Karpas-422 (cell line): Measurements from ENCODE around the gene S100A7A. TPM values are rescaled to one million over a fixed set of nuclear protein-coding genes. Genes with fewer than 3 reads are reported as not detected.
A peak's percentile ranks its signal among the peaks of the same experiment; 100 is the strongest.

Experiments
- DNase-seq: peaks from one replicate; pipeline ENCODE4 v3.0.0-alpha.2; 2015
- H2AFZ ChIP-seq: fragments of 200-600 bp; sonication (generic); 2 replicates; pipeline ENCODE4 v1.6.1; 2014; ENCODE audit warnings: antibody characterized with exemption, low read length, mixed read lengths
- H3K27ac ChIP-seq: fragments of 200-600 bp; sonication (generic); 2 replicates; pipeline ENCODE4 v1.5.1; 2014; ENCODE audit warnings: mild to moderate bottlenecking, low read length, moderate library complexity
- H3K27me3 ChIP-seq: fragments of 200-600 bp; sonication (generic); 2 replicates; pipeline ENCODE4 v1.6.1; 2014; ENCODE audit warnings: low read length, mixed read lengths
- H3K36me3 ChIP-seq: fragments of 200-600 bp; sonication (generic); 2 replicates; pipeline ENCODE4 v1.6.1; 2014; ENCODE audit warnings: low read length, mixed read lengths; ENCODE audit not compliant: insufficient read depth
- H3K4me1 ChIP-seq: fragments of 200-600 bp; sonication (generic); 2 replicates; pipeline ENCODE4 v1.6.1; 2014; ENCODE audit warnings: mild to moderate bottlenecking, low read length, mixed read lengths
- H3K4me2 ChIP-seq: fragments of 200-600 bp; sonication (generic); 2 replicates; pipeline ENCODE4 v1.6.1; 2014; ENCODE audit warnings: low read length, low read depth, mild to moderate bottlenecking; ENCODE audit not compliant: poor library complexity, severe bottlenecking
- H3K4me3 ChIP-seq: fragments of 200-600 bp; sonication (generic); 2 replicates; pipeline ENCODE4 v1.5.1; 2014; ENCODE audit warnings: mild to moderate bottlenecking, antibody characterized with exemption, low read length, mixed read lengths
- H3K79me2 ChIP-seq: fragments of 200-600 bp; sonication (generic); 2 replicates; pipeline ENCODE4 v1.6.1; 2014; ENCODE audit warnings: mild to moderate bottlenecking, low read length, mixed read lengths
- H3K9ac ChIP-seq: fragments of 200-600 bp; sonication (generic); 2 replicates; pipeline ENCODE4 v1.6.0; 2014; ENCODE audit warnings: low read length
- H3K9me2 ChIP-seq: fragments of 200-600 bp; sonication (generic), shearing (Covaris generic); replicated peaks from 2 replicates; pipeline ENCODE4 v1.6.0; 2014; ENCODE audit warnings: mild to moderate bottlenecking, low read length, moderate library complexity; ENCODE audit not compliant: insufficient read depth
- H3K9me3 ChIP-seq: fragments of 300-700, 200-600 bp; sonication (generic); 2 replicates; pipeline ENCODE4 v1.6.1; 2014; ENCODE audit warnings: low read length, mixed read lengths
- H4K20me1 ChIP-seq: fragments of 200-600 bp; sonication (generic); 2 replicates; pipeline ENCODE4 v1.6.1; 2014; ENCODE audit warnings: mild to moderate bottlenecking, antibody characterized with exemption, low read length, low read depth; ENCODE audit not compliant: insufficient read depth
- total RNA-seq: library from RNA; depleted of rRNA; stranded (reverse); fragments of >200 nt; shearing (Covaris generic); gene quantifications from 2 replicates; pipeline ENCODE4 v1.2.3, GENCODE V29; 2014; ENCODE audit warnings: low replicate concordance

S100A7A gene
- total RNA-seq, 1 experiment from 2014 or later = not detected

DNA sequence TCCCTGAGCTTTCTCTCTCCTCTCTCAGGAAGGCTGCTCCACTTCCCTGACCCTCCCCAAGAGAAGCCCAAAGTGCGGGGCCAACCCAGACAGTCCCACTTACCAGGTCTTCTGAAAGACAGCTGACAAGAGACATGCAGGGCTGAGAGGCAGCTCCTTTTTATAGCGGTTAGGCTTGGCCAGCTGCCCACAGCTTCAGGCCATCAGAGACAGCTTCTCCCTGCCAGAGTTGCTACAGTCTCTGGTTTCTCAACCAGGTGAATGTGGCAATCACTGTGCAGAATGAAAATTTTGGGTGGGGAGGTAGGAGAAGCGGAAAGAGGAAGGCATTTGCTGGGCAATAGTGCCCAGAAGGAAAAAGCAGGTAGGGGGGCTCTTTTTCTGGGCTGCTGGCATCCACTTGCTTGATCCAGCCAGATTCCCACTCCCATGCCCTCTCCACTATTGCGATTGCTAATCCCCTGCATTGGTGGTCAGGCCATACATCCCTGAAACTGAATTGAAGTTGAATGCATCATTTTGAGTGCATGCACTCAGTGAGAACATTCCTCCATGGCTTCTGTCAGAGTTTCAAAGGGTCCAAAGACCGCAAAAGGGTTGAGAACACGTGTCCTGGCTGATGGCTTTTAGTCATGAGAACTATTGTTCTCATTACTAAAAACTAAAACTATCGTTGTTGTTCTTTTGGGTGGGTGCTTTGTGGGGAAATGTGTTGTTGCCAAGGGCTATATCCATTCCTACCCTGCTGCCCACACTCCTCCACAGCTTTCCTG is 25.2 kb upstream of the S100A7A start, which contains the start of gene S100A8:
TSS of gene S100A8 (minus strand) at position 136 of the 773 bp plus-strand sequence. CDS start 538 bp downstream, outside the sequence.
- no peak within 1 kb of the TSS for H3K27ac ChIP-seq
- no peaks in the 10 kb centered on the region for H3K79me2 ChIP-seq
- H3K4me3 ChIP-seq = no peak within 1 kb of the TSS
- no peaks in the 10 kb centered on the region for H3K9me3 ChIP-seq
- no peaks in the 10 kb centered on the region for H3K36me3 ChIP-seq
- no peaks in the 10 kb centered on the region for H3K27me3 ChIP-seq
- no peaks in the 10 kb centered on the region for H4K20me1 ChIP-seq
- H2AFZ ChIP-seq = no peak within 1 kb of the TSS
- no peaks in the 10 kb centered on the region for H3K9me2 ChIP-seq
- no peak within 1 kb of the TSS for H3K4me2 ChIP-seq
- no peaks in the 10 kb centered on the region for H3K4me1 ChIP-seq
- DNase-seq = no peak
- no peak within 1 kb of the TSS for H3K9ac ChIP-seq

DNA sequence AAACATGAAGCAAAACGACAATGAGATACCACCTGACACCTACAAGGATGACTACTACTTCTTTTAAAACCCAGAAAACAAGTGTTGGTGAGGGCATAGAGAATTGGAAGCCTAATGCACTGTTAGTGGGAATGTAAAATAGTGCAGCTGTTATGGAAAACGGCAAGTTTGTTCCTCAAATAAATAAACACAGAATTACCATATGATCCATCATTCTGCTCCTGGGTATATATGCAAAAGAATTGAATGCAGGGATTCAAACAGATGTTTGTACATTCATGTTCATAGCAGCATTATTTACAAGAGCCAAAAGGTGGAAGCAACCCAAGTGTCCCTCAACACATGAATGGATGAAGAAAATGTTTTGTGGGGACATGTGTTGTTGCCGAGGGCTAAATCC is 24.1 kb upstream of the S100A7A start:
- no peaks in the 10 kb centered on the region for H3K27me3 ChIP-seq
- no peaks in the 10 kb centered on the region for H3K9me3 ChIP-seq
- H4K20me1 ChIP-seq = no peaks in the 10 kb centered on the region
- no peak for DNase-seq
- no peaks in the 10 kb centered on the region for H3K9me2 ChIP-seq
- H3K4me1 ChIP-seq = no peaks in the 10 kb centered on the region
- H3K79me2 ChIP-seq = no peaks in the 10 kb centered on the region
- no peak overlapping the region for H3K4me3 ChIP-seq
- H3K4me2 ChIP-seq = no peak overlapping the region
- no peaks in the 10 kb centered on the region for H3K36me3 ChIP-seq
- no peak overlapping the region for H3K9ac ChIP-seq
- no peak overlapping the region for H3K27ac ChIP-seq
- no peak overlapping the region for H2AFZ ChIP-seq

DNA sequence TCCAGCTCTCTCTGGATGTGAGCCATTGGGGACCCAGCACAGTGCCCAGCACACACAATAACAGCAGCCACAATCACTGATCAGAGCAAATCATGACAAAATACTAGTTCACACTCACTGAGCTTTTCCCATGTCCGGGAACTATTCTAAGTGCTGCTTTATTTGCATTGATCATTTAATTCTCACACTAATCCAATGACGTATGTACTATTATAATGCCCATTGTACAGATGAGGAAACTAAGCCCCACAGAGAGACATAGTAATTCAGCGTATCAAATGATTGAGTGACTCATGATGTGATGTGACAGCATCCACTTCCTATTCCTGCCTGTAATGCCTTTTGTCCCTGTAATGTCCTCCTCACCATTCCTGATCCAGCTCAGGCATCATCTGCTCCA is 23.5 kb upstream of the S100A7A start:
- no peaks in the 10 kb centered on the region for H3K9me2 ChIP-seq
- H3K4me2 ChIP-seq = no peak overlapping the region
- no peaks in the 10 kb centered on the region for H3K27me3 ChIP-seq

DNA sequence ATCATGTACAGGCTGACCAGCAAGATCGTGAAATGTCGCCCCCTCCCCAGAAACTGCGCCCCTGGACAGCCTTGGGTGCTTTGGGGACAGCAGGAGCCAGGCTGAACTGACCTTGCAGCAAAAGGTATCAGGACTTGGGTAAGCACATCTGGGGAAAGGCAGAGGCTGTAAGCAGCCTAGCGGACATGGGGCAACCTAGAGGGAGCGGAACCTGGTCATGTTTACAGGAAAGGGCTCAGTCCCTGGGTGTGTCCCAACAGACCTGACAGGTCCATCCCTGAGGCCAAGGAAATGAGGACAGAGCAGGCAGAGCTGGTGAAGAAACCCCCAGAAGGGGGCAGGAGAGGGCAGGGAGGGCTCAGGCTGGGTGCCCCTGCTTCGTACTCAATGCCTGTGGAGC is 22.4 kb upstream of the S100A7A start:
- no peaks in the 10 kb centered on the region for H3K36me3 ChIP-seq

More for the DNA sequence above, 23.5 kb upstream of the S100A7A start:
- no peaks in the 10 kb centered on the region for H3K4me1 ChIP-seq
- H3K36me3 ChIP-seq = no peaks in the 10 kb centered on the region
- no peaks in the 10 kb centered on the region for H3K9me3 ChIP-seq
- no peak overlapping the region for H3K9ac ChIP-seq
- H3K27ac ChIP-seq = no peak overlapping the region
- no peak overlapping the region for H2AFZ ChIP-seq
- no peaks in the 10 kb centered on the region for H3K79me2 ChIP-seq
- H3K4me3 ChIP-seq = no peak overlapping the region
- DNase-seq = no peak
- no peaks in the 10 kb centered on the region for H4K20me1 ChIP-seq

DNA sequence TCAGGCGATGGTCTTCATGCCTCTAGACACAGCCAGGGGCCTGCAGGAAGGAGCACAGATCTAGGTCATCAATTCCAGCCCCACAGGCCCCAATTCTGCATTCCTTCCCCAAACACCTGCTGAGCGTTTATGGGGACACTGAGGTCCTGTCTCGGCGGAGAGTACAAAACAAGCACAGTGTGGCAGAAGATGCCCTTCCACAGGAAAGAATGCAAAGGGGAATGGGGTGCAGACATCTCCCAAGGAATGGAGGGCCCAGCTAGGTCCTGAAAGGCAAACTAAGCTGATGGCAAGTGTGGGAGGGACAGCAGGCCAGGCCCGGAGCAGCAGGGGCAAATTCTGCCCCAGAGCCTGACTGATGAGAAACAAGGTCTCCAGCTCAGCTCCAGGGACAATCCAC is 21.9 kb upstream of the S100A7A start:
- H2AFZ ChIP-seq = no peak overlapping the region
- H3K9me3 ChIP-seq = no peaks in the 10 kb centered on the region
- H3K36me3 ChIP-seq = no peaks in the 10 kb centered on the region
- H4K20me1 ChIP-seq = no peaks in the 10 kb centered on the region
- H3K27me3 ChIP-seq = no peaks in the 10 kb centered on the region
- H3K4me3 ChIP-seq = no peak overlapping the region
- no peak for DNase-seq
- H3K27ac ChIP-seq = no peak overlapping the region
- no peak overlapping the region for H3K9ac ChIP-seq
- H3K4me1 ChIP-seq = no peaks in the 10 kb centered on the region
- H3K9me2 ChIP-seq = no peaks in the 10 kb centered on the region
- H3K4me2 ChIP-seq = no peak overlapping the region
- no peaks in the 10 kb centered on the region for H3K79me2 ChIP-seq

More for the DNA sequence above, 22.4 kb upstream of the S100A7A start:
- Histone ChIP-seq H3K27ac (no peak overlapping the region), H3K9me3 (no peaks in the 10 kb centered on the region), H2AFZ (no peak overlapping the region), H3K4me2 (no peak overlapping the region), H3K4me3 (no peak overlapping the region), H4K20me1 (no peaks in the 10 kb centered on the region), H3K9ac (no peak overlapping the region), H3K9me2 (no peaks in the 10 kb centered on the region), H3K27me3 (no peaks in the 10 kb centered on the region), H3K79me2 (no peaks in the 10 kb centered on the region), H3K4me1 (no peaks in the 10 kb centered on the region)
- DNase-seq = peak; percentile 50

DNA sequence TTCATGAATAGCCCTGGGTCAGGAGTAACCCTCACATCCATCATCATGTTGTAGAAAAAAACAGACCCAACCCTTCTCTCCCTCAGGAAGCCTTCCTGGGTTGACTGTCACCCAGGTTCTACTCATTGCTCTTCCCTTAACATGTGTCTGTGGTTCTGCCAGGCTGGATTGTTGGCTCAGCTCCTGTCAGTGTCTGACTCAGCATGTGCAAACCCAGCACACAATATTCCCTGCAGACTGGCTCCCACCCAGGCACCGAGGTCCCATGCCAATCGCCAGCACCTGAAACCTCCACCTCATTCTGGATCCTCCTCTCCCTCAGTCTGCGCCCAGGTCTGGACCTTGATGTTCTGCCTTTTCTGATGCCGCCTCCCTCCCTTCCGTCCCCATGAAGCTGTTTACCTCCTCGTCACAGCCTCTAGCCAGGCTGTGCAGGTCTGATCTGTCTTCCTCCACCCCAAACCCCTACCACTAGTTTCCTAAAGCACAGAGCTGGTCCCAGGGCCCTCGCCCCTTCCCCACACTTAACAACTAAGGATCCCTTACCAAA is 21.1 kb upstream of the S100A7A start:
- Histone ChIP-seq H3K4me1 (no peaks in the 10 kb centered on the region), H3K9me3 (no peaks in the 10 kb centered on the region), H3K9ac (no peak overlapping the region), H3K4me3 (no peak overlapping the region), H3K79me2 (no peaks in the 10 kb centered on the region), H2AFZ (no peak overlapping the region), H3K9me2 (no peaks in the 10 kb centered on the region), H3K4me2 (no peak overlapping the region), H4K20me1 (no peaks in the 10 kb centered on the region), H3K36me3 (no peaks in the 10 kb centered on the region), H3K27me3 (no peaks in the 10 kb centered on the region), H3K27ac (no peak overlapping the region)
- no peak for DNase-seq

DNA sequence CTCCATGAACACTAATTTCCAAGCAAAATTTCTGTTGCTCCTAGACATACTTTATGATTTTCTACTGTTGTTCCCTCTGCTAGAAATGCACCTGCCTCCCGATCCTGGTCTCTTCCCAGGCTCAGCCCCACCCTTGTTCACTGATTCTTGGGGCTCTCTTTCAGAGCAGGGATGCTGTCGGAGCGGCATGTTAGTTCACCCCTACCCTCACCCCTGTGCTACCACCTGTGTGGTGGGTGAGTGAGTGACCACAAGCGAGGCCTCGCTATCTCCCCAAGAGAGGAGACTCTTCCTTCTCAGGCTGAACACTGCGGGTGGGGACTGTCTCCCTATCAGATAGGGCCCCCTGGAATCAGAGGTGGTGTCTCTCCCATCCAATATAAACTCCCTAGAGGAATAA is 20.5 kb upstream of the S100A7A start:
- Histone ChIP-seq H3K27ac (no peak overlapping the region), H3K9me2 (no peaks in the 10 kb centered on the region), H2AFZ (no peak overlapping the region), H3K9me3 (no peaks in the 10 kb centered on the region), H3K36me3 (no peaks in the 10 kb centered on the region), H3K4me3 (no peak overlapping the region), H3K27me3 (no peaks in the 10 kb centered on the region), H3K9ac (no peak overlapping the region), H3K4me1 (no peaks in the 10 kb centered on the region), H3K4me2 (no peak overlapping the region), H3K79me2 (no peaks in the 10 kb centered on the region), H4K20me1 (no peaks in the 10 kb centered on the region)
- DNase-seq = no peak

DNA sequence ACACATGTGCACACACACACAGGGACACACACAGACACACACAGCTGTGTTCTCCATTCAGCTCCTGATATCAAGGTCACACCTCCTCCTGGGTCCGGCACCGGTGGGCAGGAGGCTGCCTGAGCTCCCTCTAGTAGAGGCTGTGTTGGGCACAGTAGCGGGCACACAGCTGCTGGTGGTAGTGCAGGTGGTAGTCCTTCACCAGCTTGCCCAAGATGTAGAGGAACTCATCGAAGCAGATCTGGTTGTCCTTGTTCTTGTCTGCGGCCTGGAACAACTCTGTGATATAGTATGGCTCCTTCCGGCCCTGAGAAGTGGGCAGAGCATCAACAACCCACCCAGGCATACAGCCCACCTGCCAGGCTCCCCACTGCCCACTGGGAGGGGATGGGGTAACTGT is 19.9 kb upstream of the S100A7A start:
- no peaks in the 10 kb centered on the region for H3K36me3 ChIP-seq
- no peak overlapping the region for H3K4me2 ChIP-seq
- no peaks in the 10 kb centered on the region for H3K9me3 ChIP-seq
- no peaks in the 10 kb centered on the region for H4K20me1 ChIP-seq
- H3K27ac ChIP-seq = no peak overlapping the region
- H3K9ac ChIP-seq = no peak overlapping the region
- DNase-seq = no peak
- H3K4me3 ChIP-seq = no peak overlapping the region
- H3K4me1 ChIP-seq = no peaks in the 10 kb centered on the region
- no peaks in the 10 kb centered on the region for H3K27me3 ChIP-seq
- no peaks in the 10 kb centered on the region for H3K79me2 ChIP-seq
- no peaks in the 10 kb centered on the region for H3K9me2 ChIP-seq
- H2AFZ ChIP-seq = no peak overlapping the region
